ENCODE data around the gene MET. TPM values are rescaled to one million over a fixed set of nuclear protein-coding genes. Genes with fewer than 3 reads are reported as not detected.
"Not testable (repeated sequence)": the region's sequence is repeated elsewhere in the genome, so short reads cannot be mapped to it uniquely, and the experiment has no call there.

Gene MET
- total and polyA plus RNA-seq, 2 donors (not counting 1 experiment from before 2014, with no cell fraction given) = 33.4 to 44.4 TPM

DNA sequence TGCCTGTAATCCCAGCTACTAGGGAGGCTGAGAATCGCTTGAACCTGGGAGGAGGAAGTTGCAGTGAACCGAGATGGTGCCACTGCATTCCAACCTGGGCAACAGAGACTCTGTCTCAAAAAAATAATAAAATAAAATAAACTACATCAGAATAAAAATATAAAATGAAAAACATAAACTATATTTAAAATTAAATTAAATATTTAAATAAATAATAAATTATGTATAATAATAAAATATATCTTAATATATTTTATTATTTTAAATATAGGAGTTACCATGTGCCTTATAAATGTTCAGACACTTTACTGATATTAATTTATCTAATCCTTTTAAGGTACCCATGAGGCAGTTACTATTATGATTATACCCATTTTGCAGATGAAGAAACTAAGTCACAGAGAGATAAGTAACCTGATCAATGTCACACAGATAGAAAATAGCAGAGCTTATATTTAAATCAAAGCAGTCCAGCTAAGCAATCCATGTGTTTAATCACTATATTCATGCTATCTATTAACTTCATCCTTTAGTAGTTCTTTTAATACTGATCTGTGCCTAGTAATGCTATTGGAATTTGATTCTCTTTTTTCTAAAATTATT is 30.3 kb upstream of the MET start:
- H3K9me3 ChIP-seq (ENCODE audit: control insufficient read depth, insufficient read depth, low read depth, low read length) = no peaks in the 10 kb centered on the region

DNA sequence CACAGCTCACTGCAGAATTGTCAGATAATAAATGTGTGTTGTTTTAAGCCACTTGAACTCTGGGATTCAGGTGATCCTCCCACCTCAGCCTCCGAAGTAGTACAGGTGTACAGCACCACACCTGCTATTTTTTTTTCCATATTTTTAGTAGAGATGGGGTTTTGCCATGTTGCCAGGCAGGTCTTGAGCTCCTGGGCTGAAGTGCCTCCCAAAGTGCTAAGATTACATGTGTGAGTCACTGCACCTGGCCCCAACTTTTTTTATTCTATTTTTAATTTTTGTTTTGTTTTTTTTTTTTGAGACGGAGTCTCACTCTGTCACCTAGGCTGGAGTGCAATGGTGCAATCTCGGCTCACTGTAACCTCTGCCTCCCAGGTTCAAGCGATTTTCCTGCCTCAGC is 28.8 kb upstream of the MET start:
- H3K4me3 ChIP-seq (replicated peaks in 1 of 4; ENCODE audit: control extremely low read depth in 1 of 4, insufficient read depth in 1 of 4, low read depth in 3 of 4, low read length in 4 of 4); H3K27me3 ChIP-seq (ENCODE audit: control insufficient read depth, insufficient read depth, low read length); H3K27ac ChIP-seq (ENCODE audit: insufficient read depth, low read length); DNase-seq (ENCODE audit: low read depth in 2 of 2); H3K36me3 ChIP-seq (ENCODE audit: control insufficient read depth, insufficient read depth, low read length); H3K4me2 ChIP-seq (ENCODE audit: extremely low read depth, insufficient read depth, low read length); H3K79me2 ChIP-seq (ENCODE audit: control insufficient read depth, insufficient read depth, low read length); H3K4me1 ChIP-seq (ENCODE audit: control insufficient read depth, extremely low read depth, insufficient read depth, low read length); H3K9ac ChIP-seq (ENCODE audit: insufficient read depth, low read length); H4K20me1 ChIP-seq (ENCODE audit: control insufficient read depth, extremely low read depth, insufficient read depth, low read length); H3K9me3 ChIP-seq (ENCODE audit: control insufficient read depth, insufficient read depth, low read depth, low read length); H2AFZ ChIP-seq (ENCODE audit: low read length): not testable (repeated sequence)

More for the DNA sequence above, 30.3 kb upstream of the MET start:
- no peak for TF ChIP-seq EZH2 (IDR thresholded peaks at IDR 0.05; ENCODE audit: low read length, missing control alignments)
- TF ChIP-seq, protein P1, sequence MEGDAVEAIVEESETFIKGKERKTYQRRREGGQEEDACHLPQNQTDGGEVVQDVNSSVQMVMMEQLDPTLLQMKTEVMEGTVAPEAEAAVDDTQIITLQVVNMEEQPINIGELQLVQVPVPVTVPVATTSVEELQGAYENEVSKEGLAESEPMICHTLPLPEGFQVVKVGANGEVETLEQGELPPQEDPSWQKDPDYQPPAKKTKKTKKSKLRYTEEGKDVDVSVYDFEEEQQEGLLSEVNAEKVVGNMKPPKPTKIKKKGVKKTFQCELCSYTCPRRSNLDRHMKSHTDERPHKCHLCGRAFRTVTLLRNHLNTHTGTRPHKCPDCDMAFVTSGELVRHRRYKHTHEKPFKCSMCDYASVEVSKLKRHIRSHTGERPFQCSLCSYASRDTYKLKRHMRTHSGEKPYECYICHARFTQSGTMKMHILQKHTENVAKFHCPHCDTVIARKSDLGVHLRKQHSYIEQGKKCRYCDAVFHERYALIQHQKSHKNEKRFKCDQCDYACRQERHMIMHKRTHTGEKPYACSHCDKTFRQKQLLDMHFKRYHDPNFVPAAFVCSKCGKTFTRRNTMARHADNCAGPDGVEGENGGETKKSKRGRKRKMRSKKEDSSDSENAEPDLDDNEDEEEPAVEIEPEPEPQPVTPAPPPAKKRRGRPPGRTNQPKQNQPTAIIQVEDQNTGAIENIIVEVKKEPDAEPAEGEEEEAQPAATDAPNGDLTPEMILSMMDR (conservative IDR thresholded peaks at IDR 0.05 in 1 of 2, IDR thresholded peaks at IDR 0.05 in 1 of 2; ENCODE audit: low read depth in 1 of 2, low read length in 2 of 2) = no peak
- Histone ChIP-seq H3K4me1 (ENCODE audit: control insufficient read depth, extremely low read depth, insufficient read depth, low read length) (no peaks in the 10 kb centered on the region), H3K9ac (ENCODE audit: insufficient read depth, low read length) (no peak overlapping the region), H4K20me1 (ENCODE audit: control insufficient read depth, extremely low read depth, insufficient read depth, low read length) (no peaks in the 10 kb centered on the region), H3K79me2 (ENCODE audit: control insufficient read depth, insufficient read depth, low read length) (no peaks in the 10 kb centered on the region), H3K36me3 (ENCODE audit: control insufficient read depth, insufficient read depth, low read length) (no peaks in the 10 kb centered on the region), H3K4me3 (replicated peaks in 1 of 4; ENCODE audit: control extremely low read depth in 1 of 4, insufficient read depth in 1 of 4, low read depth in 3 of 4, low read length in 4 of 4) (no peak overlapping the region), H2AFZ (ENCODE audit: low read length) (no peak overlapping the region), H3K4me2 (ENCODE audit: extremely low read depth, insufficient read depth, low read length) (no peak overlapping the region), H3K27ac (ENCODE audit: insufficient read depth, low read length) (no peak overlapping the region), H3K27me3 (ENCODE audit: control insufficient read depth, insufficient read depth, low read length) (no peaks in the 10 kb centered on the region)
- no peak for DNase-seq (ENCODE audit: low read depth in 2 of 2)

DNA sequence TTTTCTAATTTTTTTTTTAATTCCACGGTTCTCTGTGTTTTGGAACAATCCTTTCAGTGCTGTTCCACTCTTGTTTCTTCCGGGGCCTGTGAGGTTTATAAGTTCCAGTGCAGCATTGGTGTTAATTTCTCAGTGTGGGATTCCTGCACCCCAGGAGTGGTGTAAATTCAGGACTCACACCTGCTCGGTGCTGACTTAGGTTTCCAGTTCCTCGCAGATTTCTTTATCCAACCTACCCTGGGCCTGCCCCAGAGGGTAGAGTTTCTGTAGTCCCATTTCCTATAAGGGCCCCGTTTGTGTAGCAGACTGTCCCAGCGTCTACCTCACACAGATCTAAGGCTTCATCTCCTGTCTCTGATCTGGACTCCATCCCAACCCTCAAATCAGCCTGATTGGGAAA is 27.4 kb upstream of the MET start:
- Histone ChIP-seq H3K27ac (ENCODE audit: insufficient read depth, low read length) (no peak overlapping the region), H3K4me2 (ENCODE audit: extremely low read depth, insufficient read depth, low read length) (no peak overlapping the region), H3K27me3 (ENCODE audit: control insufficient read depth, insufficient read depth, low read length) (no peaks in the 10 kb centered on the region), H2AFZ (ENCODE audit: low read length) (no peak overlapping the region), H3K9ac (ENCODE audit: insufficient read depth, low read length) (no peak overlapping the region), H3K79me2 (ENCODE audit: control insufficient read depth, insufficient read depth, low read length) (no peaks in the 10 kb centered on the region), H4K20me1 (ENCODE audit: control insufficient read depth, extremely low read depth, insufficient read depth, low read length) (no peaks in the 10 kb centered on the region), H3K4me1 (ENCODE audit: control insufficient read depth, extremely low read depth, insufficient read depth, low read length) (no peaks in the 10 kb centered on the region), H3K36me3 (ENCODE audit: control insufficient read depth, insufficient read depth, low read length) (no peaks in the 10 kb centered on the region), H3K9me3 (ENCODE audit: control insufficient read depth, insufficient read depth, low read depth, low read length) (no peaks in the 10 kb centered on the region), H3K4me3 (replicated peaks in 1 of 4; ENCODE audit: control extremely low read depth in 1 of 4, insufficient read depth in 1 of 4, low read depth in 3 of 4, low read length in 4 of 4) (no peak overlapping the region)
- no peak for DNase-seq (ENCODE audit: low read depth in 2 of 2)
- TF ChIP-seq EZH2 (IDR thresholded peaks at IDR 0.05; ENCODE audit: low read length, missing control alignments) = no peak
- TF ChIP-seq, protein P1 (conservative IDR thresholded peaks at IDR 0.05 in 1 of 2, IDR thresholded peaks at IDR 0.05 in 1 of 2; ENCODE audit: low read depth in 1 of 2, low read length in 2 of 2) = no peak

Measured in fibroblast of lung (primary cell).